IMR-90 (cell line): ENCODE measurements around the gene TBC1D9B. TPM values are rescaled to one million over a fixed set of nuclear protein-coding genes. Genes with fewer than 3 reads are reported as not detected.

Experiments used
- ATAC-seq: fragments of 200-7000 bp; cut with Tn5 transposase; 2 replicates; pipeline ENCODE4 v1.9.1; 2020; ENCODE audit warnings: low read depth, mild to moderate bottlenecking, moderate library complexity
- BruUV-seq: library from RNA; stranded (reverse); fragments of 400-500 nt; replicated peaks from 2 replicates; lab custom pipeline; 2021; lab: Mats Ljungman, UMichigan
- CTCF ChIA-PET: fragments of 300-600 bp; formaldehyde crosslinking; extraction: SDS; loops from one replicate; lab custom pipeline; 2021; ENCODE audit warnings: antibody characterized with exemption; lab: Yijun Ruan, JAX
- POLR2A ChIA-PET: fragments of 300-600 bp; sonication (Branson Sonifier 250); formaldehyde crosslinking; loops from one replicate; lab custom pipeline; 2022; ENCODE audit warnings: antibody characterized with exemption; ENCODE audit not compliant: unreplicated experiment; lab: Charles Lee
- DNase-seq: peaks from one replicate; pipeline ENCODE4 v3.0.0; 2013
- H2AFZ ChIP-seq: replicated peaks from 2 replicates; pipeline ENCODE3; 2013; ENCODE audit warnings: low read length, mild to moderate bottlenecking; ENCODE audit not compliant: poor library complexity
- H2AK5ac ChIP-seq: 2 replicates; pipeline ENCODE4 v1.6.1; 2013; ENCODE audit warnings: low read depth, low read length, inconsistent platforms
- H2AK9ac ChIP-seq: replicated peaks from 2 replicates; pipeline ENCODE3; 2013; ENCODE audit warnings: mild to moderate bottlenecking, low read depth, low read length, moderate library complexity; ENCODE audit not compliant: poor library complexity
- H2BK120ac ChIP-seq: 2 replicates; pipeline ENCODE4 v1.6.1; 2013; ENCODE audit warnings: low read depth, low read length, inconsistent platforms
- H2BK15ac ChIP-seq: 3 replicates; pipeline ENCODE4 v1.6.1; 2013; ENCODE audit warnings: low read depth, low read length, inconsistent platforms
- H2BK20ac ChIP-seq: 2 replicates; pipeline ENCODE4 v1.6.1; 2013; ENCODE audit warnings: low read depth, mild to moderate bottlenecking, inconsistent platforms, low read length, moderate library complexity
- H2BK5ac ChIP-seq: 2 replicates; pipeline ENCODE4 v1.6.1; 2013; ENCODE audit warnings: mild to moderate bottlenecking, low read depth, low read length, inconsistent platforms; ENCODE audit not compliant: poor library complexity, severe bottlenecking
- H3K14ac ChIP-seq: replicated peaks from 2 replicates; pipeline ENCODE4 v1.6.1; 2013; ENCODE audit warnings: low read depth, low read length, inconsistent platforms
- H3K18ac ChIP-seq: 2 replicates; pipeline ENCODE4 v1.6.1; 2013; ENCODE audit warnings: low read depth, low read length, control low read depth
- H3K23ac ChIP-seq: 2 replicates; pipeline ENCODE4 v1.6.1; 2013; ENCODE audit warnings: low read depth, low read length, inconsistent platforms
- H3K27ac ChIP-seq: 2 replicates; pipeline ENCODE4 v1.5.1; 2013; ENCODE audit warnings: mild to moderate bottlenecking, control low read depth, low read length; ENCODE audit not compliant: insufficient read depth
- H3K27me3 ChIP-seq: 2 replicates; pipeline ENCODE4 v1.6.1; 2013; ENCODE audit warnings: low read length; ENCODE audit not compliant: control insufficient read depth, insufficient read depth
- H3K36me3 ChIP-seq: 2 replicates; pipeline ENCODE4 v1.6.1; 2013; ENCODE audit warnings: low read length, mixed read lengths; ENCODE audit not compliant: control insufficient read depth, insufficient read depth
- H3K4ac ChIP-seq: 2 replicates; pipeline ENCODE4 v1.6.1; 2013; ENCODE audit warnings: low read depth, low read length, inconsistent platforms
- H3K4me1 ChIP-seq: 2 replicates; pipeline ENCODE4 v1.6.1; 2013; ENCODE audit warnings: low read length, mixed read lengths; ENCODE audit not compliant: control insufficient read depth, insufficient read depth
- H3K4me2 ChIP-seq: 2 replicates; pipeline ENCODE4 v1.6.1; 2013; ENCODE audit warnings: low read depth, mild to moderate bottlenecking, control low read depth, low read length, moderate library complexity
- H3K4me3 ChIP-seq: 2 replicates; pipeline ENCODE4 v1.5.1; 2013; ENCODE audit warnings: low read depth, mild to moderate bottlenecking, control low read depth, low read length, moderate library complexity; ENCODE audit not compliant: insufficient read depth
- H3K56ac ChIP-seq: 2 replicates; pipeline ENCODE4 v1.6.1; 2013; ENCODE audit warnings: low read length, inconsistent platforms; ENCODE audit not compliant: insufficient read depth; ENCODE audit errors: extremely low read depth
- H3K79me1 ChIP-seq, 2 experiments: 2 replicates each; pipeline ENCODE4 v1.6.1; 2013; ENCODE audit warnings: low read length in 2 of 2, inconsistent platforms in 1 of 2, low read depth in 1 of 2
- H3K9ac ChIP-seq: 2 replicates; pipeline ENCODE4 v1.6.1; 2013; ENCODE audit warnings: low read depth, low read length, control low read depth
- H3K9me1 ChIP-seq: 2 replicates; pipeline ENCODE4 v1.6.1; 2013; ENCODE audit warnings: low read length, inconsistent platforms; ENCODE audit not compliant: insufficient read depth
- H3K9me3 ChIP-seq: 2 replicates; pipeline ENCODE4 v1.6.1; 2013; ENCODE audit warnings: low read length; ENCODE audit not compliant: control insufficient read depth, insufficient read depth
- H4K20me1 ChIP-seq: 2 replicates; pipeline ENCODE4 v1.6.1; 2013; ENCODE audit warnings: low read length, inconsistent platforms; ENCODE audit not compliant: insufficient read depth
- H4K5ac ChIP-seq: 2 replicates; pipeline ENCODE4 v1.6.1; 2013; ENCODE audit warnings: mild to moderate bottlenecking, low read depth, low read length, control low read depth
- H4K8ac ChIP-seq, 2 experiments: 2 replicates each; pipeline ENCODE4 v1.6.1; 2013; ENCODE audit warnings: low read depth in 2 of 2, low read length in 2 of 2, control low read depth in 1 of 2, inconsistent platforms in 1 of 2
- H4K91ac ChIP-seq: 2 replicates; pipeline ENCODE4 v1.6.1; 2013; ENCODE audit warnings: low read depth, low read length, inconsistent platforms; ENCODE audit not compliant: insufficient read depth
- BHLHE40 ChIP-seq: fragments of 150-350 bp; IDR thresholded peaks from 2 replicates; pipeline ENCODE4 v1.6.1; 2016; ENCODE audit warnings: mild to moderate bottlenecking, low read depth, low read length
- RCOR1 ChIP-seq: IDR thresholded peaks from 2 replicates; pipeline ENCODE4 v1.6.1; 2012; ENCODE audit warnings: mild to moderate bottlenecking, low read length, improper control_type of control experiment; ENCODE audit not compliant: insufficient replicate concordance
- RFX5 ChIP-seq: IDR thresholded peaks from 2 replicates; pipeline ENCODE4 v1.8.0; 2012; ENCODE audit warnings: low read depth, mild to moderate bottlenecking, low read length, moderate library complexity
- WGBS, 2 experiments: methylation state at CpG; one replicate each; pipeline versions ENCODE4 v1.1.5 to v1.1.7; 2013; ENCODE audit warnings: missing lambda C conversion rate in 2 of 2; ENCODE audit not compliant: insufficient read length in 1 of 2; ENCODE audit errors: extremely low coverage in 2 of 2; 5-methylcytosine and 5-hydroxymethylcytosine counted together
- dilution Hi-C: fragments of 300-500 bp; cut with HindIII; formaldehyde crosslinking; loops from one replicate; pipeline ENCODE4 v1.14.3; 2018; ENCODE audit warnings: low sequenced_read_pairs; ENCODE audit not compliant: unreplicated experiment
- in situ Hi-C: fragments of 300-500 bp; cut with MboI; formaldehyde crosslinking; loops from 3 replicates; pipeline ENCODE4 v1.14.3; 2019; ENCODE audit warnings: low sequenced_read_pairs, inconsistent platforms, mixed read lengths
- intact Hi-C: fragments of 100-400 bp; cut with micrococcal nuclease; formaldehyde crosslinking; loops from 2 replicates; pipeline ENCODE4 v1.10.0; 2022
- polyA plus RNA-seq, 3 experiments: library from polyadenylated mRNA; depleted of rRNA; stranded (reverse); fragments of >200 nt; gene quantifications; 2 replicates each; pipeline ENCODE4 v1.2.3, GENCODE V29; 2012; ENCODE audit warnings: low replicate concordance in 1 of 3
- total RNA-seq: library from RNA; depleted of rRNA; stranded (reverse); fragments of >200 nt; gene quantifications from 2 replicates; pipeline ENCODE4 v1.2.3, GENCODE V29; 2012
- TF ChIP-seq, protein P1 (sequence below): fragments of 150-350 bp; IDR thresholded peaks from 2 replicates; pipeline ENCODE4 v1.6.1; 2016; ENCODE audit warnings: low read depth, mild to moderate bottlenecking, low read length, moderate library complexity, borderline replicate concordance

TBC1D9B gene
- total and polyA plus RNA-seq, 2 of the 4 experiments (the other 2 are of a cell fraction) = 58.6 to 78.1 TPM

DNA sequence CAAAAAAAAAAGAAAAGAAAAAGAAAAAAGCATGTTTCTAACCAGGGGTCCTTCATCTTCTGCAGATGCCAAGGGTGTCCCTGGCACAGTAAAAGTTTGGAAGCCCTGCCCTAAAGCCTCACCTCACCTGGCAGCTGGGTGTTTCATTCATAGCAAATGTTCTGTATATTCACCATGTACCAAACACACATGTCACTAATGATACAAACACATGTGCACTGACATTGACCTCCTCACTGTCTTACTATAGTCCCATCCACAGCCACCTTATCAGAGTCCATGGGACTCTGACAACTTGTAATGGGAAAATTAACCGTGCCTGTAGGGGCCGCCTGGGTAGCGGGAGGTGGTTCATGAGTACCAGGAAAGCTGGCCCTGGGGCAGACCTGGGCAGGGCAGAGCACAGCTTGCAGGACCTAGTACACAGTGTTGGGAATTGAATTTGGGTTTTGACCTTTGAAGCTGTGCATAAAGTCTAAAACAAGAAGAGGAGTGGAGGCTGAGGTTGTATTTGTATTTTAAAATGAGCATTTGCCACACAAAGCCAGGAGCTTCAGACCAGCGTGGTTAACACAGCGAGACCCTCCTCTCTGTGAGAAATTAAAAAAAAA, 94.6 kb downstream of the TBC1D9B start:
- Histone ChIP-seq H2BK120ac (no peak overlapping the region), H2BK15ac (no peak overlapping the region), H2AK9ac (no peak overlapping the region), H3K27ac (no peak overlapping the region), H3K79me1 (peaks cover 0 to 8% of the 10 kb centered on the region in 2 experiments; a peak in 3 of 4 replicates), H4K5ac (no peak overlapping the region), H2BK20ac (no peak overlapping the region), H4K20me1 (no peaks in the 10 kb centered on the region), H3K18ac (no peak overlapping the region), H3K9me1 (peaks cover 6% of the 10 kb centered on the region; the same call in 1 of the 2 replicates), H3K36me3 (peaks cover 17% of the 10 kb centered on the region), H4K91ac (no peak overlapping the region), H3K23ac (no peak overlapping the region), H3K4me1 (peaks cover under 1% of the 10 kb centered on the region; the same call in 1 of the 2 replicates), H2AFZ (no peak overlapping the region), H3K9ac (no peak overlapping the region), H3K4me3 (no peak overlapping the region), H3K9me3 (no peaks in the 10 kb centered on the region; the same call in 1 of the 2 replicates), H2AK5ac (no peak overlapping the region), H4K8ac (no peak overlapping the region), H3K27me3 (no peaks in the 10 kb centered on the region), H3K4ac (no peak overlapping the region), H3K14ac (no peak overlapping the region), H3K4me2 (no peak overlapping the region), H2BK5ac (no peak overlapping the region), H3K56ac (no peak overlapping the region)
- ChIA-PET CTCF (no interaction called here), POLR2A (no interaction called here)
- no peak for ATAC-seq
- WGBS, 2 experiments = no CpG with 5 or more reads among the region's 5 CpGs
- dilution Hi-C loops (no loop called here), in situ Hi-C loops (no loop called here), intact Hi-C loops (no loop called here)
- TF ChIP-seq, protein P1, sequence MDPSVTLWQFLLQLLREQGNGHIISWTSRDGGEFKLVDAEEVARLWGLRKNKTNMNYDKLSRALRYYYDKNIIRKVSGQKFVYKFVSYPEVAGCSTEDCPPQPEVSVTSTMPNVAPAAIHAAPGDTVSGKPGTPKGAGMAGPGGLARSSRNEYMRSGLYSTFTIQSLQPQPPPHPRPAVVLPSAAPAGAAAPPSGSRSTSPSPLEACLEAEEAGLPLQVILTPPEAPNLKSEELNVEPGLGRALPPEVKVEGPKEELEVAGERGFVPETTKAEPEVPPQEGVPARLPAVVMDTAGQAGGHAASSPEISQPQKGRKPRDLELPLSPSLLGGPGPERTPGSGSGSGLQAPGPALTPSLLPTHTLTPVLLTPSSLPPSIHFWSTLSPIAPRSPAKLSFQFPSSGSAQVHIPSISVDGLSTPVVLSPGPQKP = no peak
- TF ChIP-seq RCOR1 = no peak
- TF ChIP-seq BHLHE40 = no peak
- no peak for TF ChIP-seq RFX5
- DNase-seq = no peak
- no TSS peak for BruUV-seq
